IMR-90 (cell line): ENCODE results near the gene TIMM44. TPM values are rescaled to one million over a fixed set of nuclear protein-coding genes. Genes with fewer than 3 reads are reported as not detected.

Experiments used
- RCOR1 ChIP-seq: IDR thresholded peaks from 2 replicates; pipeline ENCODE4 v1.6.1; 2012; ENCODE audit warnings: mild to moderate bottlenecking, low read length, improper control_type of control experiment; ENCODE audit not compliant: insufficient replicate concordance
- USF2 ChIP-seq: fragments of 150-350 bp; IDR thresholded peaks from 2 replicates; pipeline ENCODE4 v1.6.1; 2017; ENCODE audit warnings: mild to moderate bottlenecking, antibody characterized with exemption, low read length, low read depth
- polyA plus RNA-seq, 3 experiments: library from polyadenylated mRNA; depleted of rRNA; stranded (reverse); fragments of >200 nt; gene quantifications; 2 replicates each; pipeline ENCODE4 v1.2.3, GENCODE V29; 2012; ENCODE audit warnings: low replicate concordance in 1 of 3
- total RNA-seq: library from RNA; depleted of rRNA; stranded (reverse); fragments of >200 nt; gene quantifications from 2 replicates; pipeline ENCODE4 v1.2.3, GENCODE V29; 2012

Gene TIMM44
- total and polyA plus RNA-seq, 2 of the 4 experiments (the other 2 are of a cell fraction): 37.6 to 52.3 TPM

GRCh38 chr19:7971553-7972520 lies 28.4 kb upstream of the TIMM44 start (continued):
- no peak for TF ChIP-seq USF2
- TF ChIP-seq RCOR1: no peak
